HG03378 (cell line): ENCODE data around the gene TRMT44.
"Not testable (repeated sequence)": the region's sequence is repeated elsewhere in the genome, so short reads cannot be mapped to it uniquely, and the experiment has no call there.

Experiments used
- ATAC-seq: cut with Tn5 transposase; IDR thresholded peaks from one replicate; pipeline ENCODE4 v1.9.1; 2021; ENCODE audit warnings: mild to moderate bottlenecking, moderate library complexity; ENCODE audit not compliant: unreplicated experiment

The TRMT44 gene

DNA sequence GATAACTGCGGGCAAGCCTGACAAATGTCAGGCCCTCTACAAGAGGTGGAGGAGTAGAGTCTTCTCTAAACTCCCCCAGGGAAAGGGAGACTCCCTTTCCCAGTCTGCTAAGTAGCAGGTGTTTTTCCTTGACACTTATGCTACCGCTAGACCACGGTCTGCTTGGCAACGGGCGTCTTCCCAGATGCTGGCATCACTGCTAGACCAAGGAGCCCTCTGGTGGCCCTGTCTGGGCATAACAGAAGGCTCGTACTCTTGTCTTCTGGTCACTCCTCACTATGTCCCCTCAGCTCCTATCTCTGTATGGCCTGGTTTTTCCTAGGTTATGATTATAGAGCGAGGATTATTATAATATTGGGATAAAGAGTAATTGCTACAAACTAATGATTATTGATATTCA is 33.7 kb upstream of the TRMT44 start:
- not testable (repeated sequence) for ATAC-seq

DNA sequence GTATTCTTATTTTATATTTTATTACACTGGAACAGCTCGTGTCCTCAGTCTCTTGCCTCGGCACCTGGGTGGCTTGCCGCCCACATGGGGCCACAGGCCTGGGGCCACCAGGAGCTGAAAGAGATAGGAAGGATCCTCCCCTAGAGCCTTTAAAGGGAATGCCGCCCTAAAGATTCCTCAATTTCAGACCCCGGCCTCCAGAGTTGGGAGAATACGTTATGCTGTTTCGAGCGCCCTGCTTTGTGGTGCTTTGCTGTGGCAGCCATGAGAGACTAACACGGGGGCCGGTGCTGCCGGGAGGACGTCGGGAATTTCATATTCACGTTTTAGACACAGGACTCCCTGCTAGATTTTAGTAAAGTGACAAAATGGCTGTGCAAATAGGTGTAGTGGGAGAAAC is 33.3 kb upstream of the TRMT44 start:
- ATAC-seq = no peak

DNA sequence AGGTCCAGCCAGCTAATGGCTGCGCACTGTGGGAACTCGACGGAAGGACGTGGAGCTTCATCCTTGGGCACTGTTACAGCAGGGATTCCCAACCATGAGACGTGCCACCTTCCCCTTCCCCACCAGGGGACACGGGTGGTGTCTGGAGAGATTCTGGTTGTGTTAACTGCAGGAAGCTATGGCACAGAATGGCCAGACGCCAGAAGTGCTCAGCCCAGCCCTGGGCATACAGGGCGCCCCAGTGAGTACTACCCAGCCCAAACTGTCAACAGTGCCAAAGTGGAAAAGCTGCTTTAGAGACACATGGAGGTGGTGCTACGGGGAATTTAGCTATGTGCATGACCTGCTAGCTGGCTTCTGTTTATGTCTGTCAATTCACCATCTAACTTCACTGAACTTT is 32.8 kb upstream of the TRMT44 start:
- ATAC-seq = no peak

DNA sequence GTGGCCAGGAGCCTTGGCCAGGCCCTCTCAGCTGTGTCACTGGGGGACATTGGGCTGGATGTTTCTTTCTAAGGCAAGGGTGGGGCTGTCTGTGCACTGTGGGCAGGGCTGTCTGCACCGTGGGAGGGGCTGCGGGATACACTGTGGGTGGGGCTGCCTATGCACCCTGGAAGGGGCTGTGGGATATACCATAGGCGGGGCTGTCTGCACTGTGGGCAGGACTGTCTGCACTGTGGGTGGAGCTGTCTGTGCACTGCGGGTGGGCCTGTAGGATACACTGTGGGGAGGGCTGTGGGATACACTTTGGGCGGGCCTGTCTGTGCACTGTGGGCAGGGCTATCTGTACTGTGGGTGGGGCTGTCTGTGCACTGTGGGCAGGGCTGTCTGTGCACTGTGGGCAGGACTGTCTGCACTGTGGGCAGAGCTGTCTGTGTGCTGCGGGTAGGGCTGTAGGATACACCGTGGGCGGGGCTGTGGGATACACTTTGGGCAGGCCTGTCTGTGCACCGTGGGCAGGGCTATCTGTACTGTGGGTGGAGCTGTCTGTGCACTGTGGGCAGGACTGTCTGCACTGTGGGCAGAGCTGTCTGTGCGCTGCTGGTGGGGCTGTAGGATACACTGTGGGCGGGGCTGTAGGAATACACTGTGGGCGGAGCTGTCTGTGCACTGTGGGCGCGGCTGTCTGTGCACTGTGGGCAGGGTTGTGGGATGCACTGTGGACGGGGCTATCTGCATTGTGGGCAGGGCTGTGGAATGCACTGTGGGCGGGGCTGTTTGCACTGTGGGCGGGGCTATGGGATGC is 31.1 kb upstream of the TRMT44 start:
- ATAC-seq = no peak

DNA sequence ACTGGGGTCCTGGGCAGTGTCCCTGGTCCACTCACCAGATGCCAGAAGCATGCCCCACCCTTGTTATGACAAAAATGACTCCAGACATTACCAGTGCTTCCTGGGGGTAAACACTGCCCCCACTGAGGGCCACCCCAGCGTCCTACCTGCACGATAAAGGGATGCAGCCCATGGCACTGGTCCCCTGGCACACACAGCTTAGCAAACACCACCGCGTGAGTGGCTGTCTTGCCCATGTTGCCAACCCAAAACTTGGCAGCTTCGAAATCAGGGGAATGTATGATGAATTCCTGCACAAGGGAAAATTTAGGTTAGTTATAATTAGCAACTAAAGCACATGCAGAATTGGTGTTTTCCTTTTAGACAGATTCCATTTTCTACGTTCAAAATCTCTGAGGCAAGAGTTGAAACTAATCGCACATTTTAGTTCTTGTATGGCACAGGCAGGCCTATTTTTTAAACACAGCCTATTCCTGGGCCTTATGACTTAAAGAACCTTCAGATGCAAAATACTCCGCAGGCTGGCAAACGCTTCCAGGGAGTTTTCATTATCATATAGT is 30.4 kb upstream of the TRMT44 start:
- no peak for ATAC-seq

DNA sequence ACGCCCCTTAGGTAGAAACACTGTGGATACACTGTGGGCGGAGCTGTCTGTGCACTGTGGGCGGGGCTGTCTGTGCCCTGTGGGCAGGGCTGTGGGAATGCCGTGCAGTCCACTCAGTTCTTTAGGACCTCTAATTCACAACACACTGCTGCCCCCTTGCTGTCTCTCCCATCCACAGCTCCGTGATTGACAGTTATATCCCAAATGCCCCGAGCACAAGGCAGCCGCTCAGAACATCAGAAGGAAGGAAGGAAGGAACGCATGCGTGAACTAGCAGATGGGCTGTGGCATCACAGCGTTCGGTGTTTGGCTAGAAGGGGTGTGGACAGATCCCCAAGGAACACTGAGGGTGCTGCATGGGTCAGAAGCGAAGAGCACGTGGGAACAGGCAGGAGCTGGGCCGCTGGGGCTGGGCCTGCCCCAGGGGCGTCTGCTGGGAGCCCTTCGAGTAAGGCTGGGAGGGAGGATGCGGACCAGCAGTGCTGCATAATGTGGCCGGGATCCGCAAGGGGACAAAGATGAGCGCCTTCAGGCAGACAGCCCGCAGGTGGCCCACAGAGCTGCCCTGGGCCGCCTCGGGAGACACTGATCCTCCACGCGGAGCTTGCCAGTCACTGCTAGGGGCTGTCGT is 29.8 kb upstream of the TRMT44 start:
- no peak for ATAC-seq

DNA sequence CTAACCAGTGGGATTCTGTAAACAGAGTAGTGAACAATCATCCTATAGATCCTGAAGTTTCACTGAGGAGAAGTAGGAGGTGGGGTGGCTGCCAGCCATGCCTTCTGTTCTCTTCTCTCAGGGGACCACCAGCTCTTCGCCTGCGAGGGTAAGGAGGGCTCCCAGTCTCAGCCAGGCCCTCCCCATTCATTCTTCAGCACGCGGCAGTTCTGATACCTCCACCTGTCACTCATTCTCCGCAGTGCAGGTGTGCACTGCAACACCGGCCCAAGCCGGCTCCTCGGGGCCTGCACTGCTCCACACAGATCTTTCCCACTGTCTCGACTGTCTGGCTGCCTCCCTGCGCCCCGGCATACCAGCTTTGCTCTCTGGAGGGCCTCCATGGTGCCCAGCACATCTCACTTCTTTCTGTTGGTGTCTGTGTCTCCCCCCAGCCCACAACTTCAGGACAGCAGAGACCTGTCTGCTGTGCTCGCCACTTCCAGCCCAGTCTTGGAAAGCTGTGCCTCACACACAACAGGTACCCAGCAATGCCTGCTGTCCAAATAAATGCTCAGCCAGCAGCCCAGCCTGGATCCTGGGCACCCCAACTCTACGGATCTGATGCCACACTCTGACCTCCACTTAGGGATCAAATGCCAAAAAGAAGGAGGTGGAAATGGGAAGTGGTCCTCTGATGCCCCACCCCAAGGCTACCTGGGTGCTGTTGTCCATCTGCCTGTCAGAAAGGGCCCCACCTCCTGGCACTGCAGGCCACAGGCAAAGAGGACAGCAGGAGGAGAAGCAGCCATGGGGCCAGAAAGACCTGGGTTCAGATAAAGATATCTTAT is 29.0 kb upstream of the TRMT44 start:
- no peak for ATAC-seq

DNA sequence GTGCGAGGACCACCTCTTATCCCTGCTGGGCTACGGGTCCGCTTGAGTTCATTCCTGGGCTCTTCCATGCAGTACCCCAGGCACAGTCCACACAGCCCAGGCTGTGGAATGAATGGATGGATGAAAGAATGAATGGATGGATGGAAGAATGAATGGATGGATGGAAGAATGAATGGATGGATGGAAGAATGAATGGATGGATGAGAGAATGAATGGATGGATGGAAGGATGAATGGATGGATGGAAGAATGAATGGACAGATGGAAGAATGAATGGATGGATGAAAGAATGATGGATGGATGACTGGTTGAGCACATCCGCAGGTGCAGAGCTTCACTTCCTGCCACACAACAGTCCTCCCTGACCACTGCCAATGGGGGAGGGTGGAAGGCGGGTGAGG is 28.3 kb upstream of the TRMT44 start:
- no peak for ATAC-seq

DNA sequence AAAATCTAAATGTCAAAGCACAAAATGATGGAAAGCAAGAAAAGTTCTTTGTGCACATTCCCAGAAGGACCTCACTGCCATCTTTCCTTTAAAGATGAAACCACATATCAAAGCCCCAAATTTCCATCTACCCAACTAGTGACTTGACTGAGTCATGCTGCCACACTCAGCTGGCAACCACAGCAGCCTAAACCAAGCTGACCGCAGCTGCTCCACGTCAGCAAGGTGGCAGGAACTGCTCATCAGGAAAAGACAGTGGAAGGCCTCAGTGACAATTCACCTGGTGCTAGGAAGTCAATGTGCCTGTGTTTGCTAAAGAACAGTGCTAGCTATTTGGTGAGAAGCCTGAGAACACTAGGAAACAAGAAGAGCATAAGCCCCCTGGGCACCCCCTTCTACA is 26.2 kb upstream of the TRMT44 start:
- ATAC-seq = no peak

DNA sequence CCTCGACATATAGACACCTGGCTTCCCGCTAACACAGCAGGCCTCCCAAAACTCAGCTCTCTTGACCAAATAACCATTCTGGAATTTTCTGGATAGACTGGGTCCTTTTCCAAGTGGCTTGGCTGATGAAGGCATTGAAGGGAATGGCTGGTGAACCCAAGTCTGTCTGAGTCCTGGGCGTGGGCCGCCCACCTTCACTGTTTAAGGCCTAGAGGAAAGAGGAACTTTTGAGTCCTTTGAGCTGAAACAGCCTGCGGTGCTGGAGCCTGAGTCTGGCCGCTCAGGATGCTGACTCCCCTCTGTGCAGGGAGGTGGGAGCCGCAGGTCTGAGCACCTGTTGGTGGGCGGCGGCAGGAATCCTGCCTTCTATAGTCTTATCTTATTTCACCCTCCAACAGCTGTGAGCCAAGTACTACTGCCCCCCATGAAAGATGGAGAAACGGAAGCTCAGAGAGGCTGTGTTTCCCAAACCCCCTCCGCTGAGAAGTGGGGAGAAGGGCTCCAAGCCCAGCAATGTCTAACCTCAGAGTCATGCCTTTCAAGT is 23.4 kb upstream of the TRMT44 start:
- ATAC-seq = no peak

DNA sequence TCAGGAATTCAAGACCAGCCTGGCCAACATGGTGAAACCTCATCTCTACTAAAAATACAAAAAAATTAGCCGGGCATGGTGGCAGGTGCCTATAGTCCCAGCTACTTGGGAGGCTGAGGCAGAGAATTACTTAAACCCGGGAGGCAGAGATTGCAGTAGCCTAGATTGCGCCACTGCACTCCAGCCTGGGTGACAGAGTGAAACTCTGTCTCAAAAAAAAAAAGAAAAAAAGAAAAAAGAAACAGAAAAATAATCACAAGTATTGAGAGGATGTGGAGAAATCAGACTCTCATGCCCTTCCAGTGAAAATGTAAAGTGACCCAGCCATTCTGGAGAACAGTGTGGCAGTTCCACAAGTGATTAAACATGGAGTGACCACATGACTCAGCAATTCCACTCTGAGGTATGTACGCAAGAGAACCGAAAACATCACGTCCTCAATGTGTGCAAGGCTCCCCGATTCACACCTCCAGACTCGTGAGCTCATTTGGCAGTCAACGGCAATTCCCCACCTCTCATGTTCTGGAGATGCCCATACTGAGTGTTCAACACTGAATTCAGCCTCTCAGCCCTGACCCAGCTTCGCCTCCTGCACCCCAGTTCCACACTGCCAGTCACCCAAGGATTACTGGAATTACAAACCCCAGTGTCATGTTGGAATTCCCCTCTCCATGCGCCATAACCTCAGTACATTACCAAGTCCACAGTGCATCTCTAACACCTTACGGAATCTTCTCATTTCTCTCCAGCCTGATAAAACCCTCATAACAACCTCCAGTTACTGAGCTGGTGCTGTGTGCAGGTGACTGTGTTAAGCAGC is 21.1 kb upstream of the TRMT44 start:
- peak; percentile 85 for ATAC-seq

DNA sequence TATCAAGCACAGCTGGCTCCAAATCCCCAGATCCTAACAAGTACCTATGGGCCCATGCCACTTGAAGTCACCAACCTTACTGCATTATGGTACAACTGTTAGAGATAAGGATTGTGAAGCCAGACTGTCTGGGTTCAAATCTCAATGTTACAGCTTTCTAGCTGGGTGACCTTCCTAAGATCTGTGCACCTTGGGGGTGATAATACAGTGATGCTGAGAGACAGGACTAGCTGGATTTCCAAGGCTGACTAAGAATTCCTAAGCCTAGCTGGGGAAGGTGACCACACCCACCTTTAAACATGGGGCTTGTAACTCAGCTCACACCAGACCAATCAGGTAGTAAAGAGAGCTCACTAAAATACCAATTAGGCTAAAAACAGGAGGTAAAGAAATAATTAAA is 20.4 kb upstream of the TRMT44 start:
- ATAC-seq = not testable (repeated sequence)

DNA sequence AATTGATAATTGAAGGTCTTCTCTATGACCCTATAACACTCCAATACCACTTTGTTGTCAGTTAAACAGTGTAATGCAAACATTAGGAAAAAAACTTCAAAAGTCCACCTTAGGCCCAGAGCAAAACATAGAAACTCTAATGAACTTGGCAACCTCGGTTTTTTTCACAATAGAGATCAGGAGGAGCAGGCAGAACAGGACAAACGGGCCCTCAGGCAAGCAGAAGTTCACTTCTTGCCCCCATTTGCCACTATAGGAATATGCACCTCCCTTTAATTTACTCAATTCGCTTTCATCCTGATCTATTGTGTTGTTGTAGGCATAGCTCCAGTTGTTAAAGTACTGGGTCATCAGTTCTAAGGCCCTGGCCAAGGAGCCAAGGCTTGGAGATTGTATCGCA is 18.2 kb upstream of the TRMT44 start:
- no peak for ATAC-seq

DNA sequence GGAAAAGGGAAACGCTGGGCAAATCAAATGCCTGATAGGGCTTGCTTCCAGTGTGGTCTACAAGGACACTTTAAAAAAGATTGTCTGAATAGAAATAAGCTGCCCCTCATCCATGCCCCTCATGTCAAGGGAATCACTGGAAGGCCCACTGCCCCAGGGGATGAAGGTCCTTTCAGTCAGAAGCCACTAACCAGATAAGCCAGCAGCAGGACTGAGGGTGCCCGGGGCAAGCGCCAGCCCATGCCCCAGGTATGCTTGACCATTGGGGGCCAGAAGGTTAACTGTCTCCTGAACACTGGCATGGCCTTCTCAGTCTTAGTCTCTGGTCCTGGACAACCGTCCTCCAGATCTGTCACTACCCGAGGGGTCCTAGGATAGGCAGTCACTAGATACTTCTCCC is 17.8 kb upstream of the TRMT44 start:
- no peak for ATAC-seq

DNA sequence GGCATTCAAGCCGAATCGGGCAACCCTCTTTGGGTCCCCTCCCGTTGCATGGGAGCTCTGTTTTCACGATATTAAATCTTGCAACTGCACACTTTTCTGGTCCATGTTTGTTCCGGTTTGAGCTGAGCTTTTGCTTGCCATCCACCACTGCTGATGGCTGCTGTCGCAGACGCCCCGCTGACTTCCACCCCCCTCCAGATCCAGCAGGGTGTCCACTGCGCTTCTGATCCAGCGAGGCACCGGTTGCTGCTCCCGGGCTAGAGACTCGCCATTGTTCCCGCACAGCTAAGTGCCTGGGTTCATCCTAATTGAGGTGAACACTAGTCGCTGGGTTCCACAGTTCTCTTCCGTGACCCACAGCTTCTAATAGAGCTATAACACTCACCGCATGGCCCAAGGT is 13.3 kb upstream of the TRMT44 start:
- no peak for ATAC-seq

DNA sequence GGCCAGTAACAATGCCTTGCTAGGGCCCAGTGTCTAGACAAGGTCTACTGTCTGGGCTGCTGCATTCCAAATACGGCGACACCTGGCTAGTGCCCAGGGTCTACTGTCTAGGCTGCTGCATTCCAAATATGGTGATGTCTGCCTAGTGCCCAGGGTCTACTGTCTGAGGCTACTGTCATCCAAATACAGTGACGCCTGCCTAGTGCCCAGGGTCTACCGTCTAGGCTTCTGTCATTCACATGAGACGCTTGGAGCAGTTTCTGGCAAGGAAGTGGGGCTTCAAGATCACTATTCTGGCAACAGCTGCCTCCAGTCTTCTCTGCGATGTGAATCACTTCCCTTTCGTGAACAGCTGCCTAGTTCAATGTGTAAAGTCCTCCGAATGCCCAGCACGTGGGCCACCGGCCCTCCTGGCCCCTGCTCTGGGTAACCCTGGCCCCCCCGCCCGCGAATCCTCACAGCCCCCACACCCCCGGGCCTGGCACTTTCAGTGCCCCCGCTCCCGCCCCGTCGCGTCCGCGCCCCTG is 12.8 kb upstream of the TRMT44 start:
- ATAC-seq = peak; percentile 58

DNA sequence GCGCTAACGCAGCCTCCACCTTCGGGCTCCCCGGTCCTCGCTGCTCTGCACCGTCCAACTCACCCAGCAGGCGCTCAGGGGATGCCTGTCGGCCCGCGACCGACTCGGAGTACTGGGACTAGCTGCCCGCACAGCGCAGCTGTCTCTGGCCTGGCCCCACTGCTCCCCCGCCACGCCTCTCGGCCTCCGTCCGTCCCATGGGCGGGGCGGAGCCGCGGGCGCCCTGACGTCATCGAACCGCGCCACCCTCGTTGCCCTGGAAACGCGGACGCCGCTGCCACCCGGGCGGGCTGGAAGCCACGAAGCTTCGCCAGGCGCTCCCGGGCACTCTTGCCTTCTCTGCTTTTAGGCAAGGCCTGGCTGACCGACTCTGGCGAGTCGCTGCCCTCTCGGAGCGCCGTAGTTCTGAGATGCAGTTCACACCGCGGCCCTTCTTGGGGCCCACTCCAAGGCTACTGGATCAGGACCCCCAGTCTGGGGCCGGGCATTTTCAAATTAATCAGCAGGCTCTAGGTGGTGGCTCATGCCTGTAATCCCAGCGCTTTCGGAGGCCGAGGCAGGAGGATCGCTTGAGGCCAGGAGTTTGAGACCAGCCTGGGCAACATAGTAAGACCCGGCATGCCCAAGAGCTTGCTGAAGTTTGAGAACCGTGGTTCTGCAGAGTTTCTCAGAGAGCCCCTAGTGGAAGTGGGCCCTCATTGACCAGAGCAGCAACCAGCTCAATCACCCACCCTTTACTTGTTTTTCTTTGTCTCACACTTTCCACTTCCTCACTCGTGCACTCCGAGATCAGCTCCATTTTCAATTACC is 12.1 kb upstream of the TRMT44 start:
- ATAC-seq = peak; percentile 68

DNA sequence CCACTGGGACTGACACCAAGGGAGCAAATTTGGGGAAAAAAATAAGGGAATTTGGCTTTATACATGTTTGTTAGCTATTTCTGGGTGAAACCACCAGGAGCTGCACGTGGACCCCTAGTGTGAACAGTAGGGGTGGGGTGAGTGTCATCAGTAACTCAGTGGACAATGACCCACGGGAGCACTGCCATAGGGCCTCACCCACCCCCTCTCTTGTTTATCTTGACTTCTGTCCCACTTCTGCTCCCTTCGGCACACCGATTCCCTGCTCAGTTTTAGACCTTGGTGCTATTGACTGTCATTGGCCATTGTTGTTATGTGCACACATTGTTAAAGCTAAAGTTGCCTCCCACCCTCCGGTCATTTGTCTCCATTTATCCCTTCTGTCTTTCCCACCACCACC is 9.0 kb upstream of the TRMT44 start:
- no peak for ATAC-seq

DNA sequence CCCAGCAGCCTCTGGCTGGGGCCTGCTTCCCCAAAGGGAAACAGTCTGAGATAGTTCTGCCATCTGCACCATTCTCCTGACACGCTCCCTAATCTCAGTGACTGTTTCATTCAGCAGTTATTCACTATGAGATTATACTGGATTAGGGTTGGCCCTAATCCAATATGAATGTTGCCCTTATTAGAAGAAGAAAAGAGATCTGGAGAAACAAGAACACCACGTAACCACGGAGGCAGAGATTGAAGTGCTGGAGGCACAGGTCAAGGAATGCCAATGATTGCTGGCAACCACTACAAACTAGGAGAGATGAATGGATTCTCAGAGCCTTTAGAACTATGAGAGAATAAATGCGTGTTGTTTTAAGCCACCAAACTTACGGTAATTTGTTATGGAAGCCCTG is 7.4 kb upstream of the TRMT44 start:
- no peak for ATAC-seq
